C4-2B (cell line): ENCODE data around the gene TSPAN14.

ENCODE experiments used
- ZFX ChIP-seq: fragments of 450-650 bp; IDR thresholded peaks from 2 replicates; pipeline ENCODE4 v1.6.1; 2017
- TF ChIP-seq, protein P1 (sequence below): fragments of 450-650 bp; conservative IDR thresholded peaks from 2 replicates; pipeline ENCODE4 v1.5.1; 2017; ENCODE audit warnings: mild to moderate bottlenecking

DNA sequence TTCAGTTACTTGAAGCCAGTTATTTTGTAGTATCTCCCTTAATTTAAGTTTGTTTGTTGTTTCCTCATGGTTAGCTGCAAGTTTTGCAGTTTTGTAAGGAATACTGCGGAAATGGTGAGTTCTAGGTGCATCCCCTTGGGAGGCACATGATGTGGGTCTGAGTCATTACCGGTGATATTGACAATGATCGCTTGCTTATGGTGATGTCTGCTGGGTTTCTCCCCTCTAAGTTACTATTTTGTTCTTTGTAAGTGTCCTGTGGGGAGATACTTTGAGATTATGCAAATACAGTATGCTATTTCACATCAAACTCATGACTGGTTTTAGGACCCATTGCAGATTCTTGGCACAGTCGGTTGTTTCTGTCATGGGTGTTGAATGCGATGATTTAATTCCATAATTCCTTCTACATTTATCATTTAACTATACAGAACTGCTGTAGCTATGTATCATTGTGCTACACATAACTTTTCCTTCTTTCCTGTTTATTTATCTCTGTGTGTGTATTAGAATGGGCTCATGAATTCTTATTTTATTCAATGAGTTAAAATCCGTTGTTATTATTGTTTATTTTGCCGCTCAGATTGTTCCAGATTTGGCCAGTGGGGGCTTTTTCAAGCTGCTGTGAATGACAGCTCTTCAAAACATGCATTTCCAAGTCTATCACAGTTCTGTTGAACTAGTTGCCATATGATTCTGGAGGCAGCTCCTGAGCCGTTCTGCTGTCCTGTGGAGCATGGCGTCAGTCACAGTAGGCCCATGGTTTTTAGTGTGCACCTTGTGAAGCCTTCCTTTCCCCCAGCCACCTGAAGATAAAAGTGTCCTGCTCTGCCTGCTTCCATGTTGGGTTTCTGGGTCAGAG is 18.4 kb downstream of the TSPAN14 start:
- TF ChIP-seq, protein P1, sequence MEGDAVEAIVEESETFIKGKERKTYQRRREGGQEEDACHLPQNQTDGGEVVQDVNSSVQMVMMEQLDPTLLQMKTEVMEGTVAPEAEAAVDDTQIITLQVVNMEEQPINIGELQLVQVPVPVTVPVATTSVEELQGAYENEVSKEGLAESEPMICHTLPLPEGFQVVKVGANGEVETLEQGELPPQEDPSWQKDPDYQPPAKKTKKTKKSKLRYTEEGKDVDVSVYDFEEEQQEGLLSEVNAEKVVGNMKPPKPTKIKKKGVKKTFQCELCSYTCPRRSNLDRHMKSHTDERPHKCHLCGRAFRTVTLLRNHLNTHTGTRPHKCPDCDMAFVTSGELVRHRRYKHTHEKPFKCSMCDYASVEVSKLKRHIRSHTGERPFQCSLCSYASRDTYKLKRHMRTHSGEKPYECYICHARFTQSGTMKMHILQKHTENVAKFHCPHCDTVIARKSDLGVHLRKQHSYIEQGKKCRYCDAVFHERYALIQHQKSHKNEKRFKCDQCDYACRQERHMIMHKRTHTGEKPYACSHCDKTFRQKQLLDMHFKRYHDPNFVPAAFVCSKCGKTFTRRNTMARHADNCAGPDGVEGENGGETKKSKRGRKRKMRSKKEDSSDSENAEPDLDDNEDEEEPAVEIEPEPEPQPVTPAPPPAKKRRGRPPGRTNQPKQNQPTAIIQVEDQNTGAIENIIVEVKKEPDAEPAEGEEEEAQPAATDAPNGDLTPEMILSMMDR = no peak
- no peak for TF ChIP-seq ZFX
